Body of pancreas (tissue), 4 donors: ENCODE data around the gene LRRK1. TPM values are rescaled to one million over a fixed set of nuclear protein-coding genes. Genes with fewer than 3 reads are reported as not detected.

Source experiments
- ATAC-seq: fragments of 150-250 bp; one replicate; pipeline ENCODE4 v1.9.1; 2016
- DNase-seq, 4 donors: peaks; one replicate each; pipeline ENCODE4 v3.0.0-alpha.2; 2019
- H3K27ac ChIP-seq, 4 donors: fragments of 200-600 bp; sonication (generic); 1 replicate in 3 of 4; 2 replicates in 1 of 4; pipeline versions ENCODE4 v1.5.1 to v1.6.1; 2016 to 2019; ENCODE audit warnings: mild to moderate bottlenecking in 1 of 4, mixed read lengths in 1 of 4, moderate library complexity in 1 of 4
- H3K27me3 ChIP-seq, 2 donors: fragments of 200-600 bp; sonication (generic); one replicate each; pipeline ENCODE4 v1.6.0; 2016; ENCODE audit warnings: mild to moderate bottlenecking in 1 of 2
- H3K36me3 ChIP-seq, 2 donors: fragments of 200-600 bp; sonication (generic); replicated peaks in 1 of 2; 2 replicates each; pipeline ENCODE4 v1.5.1; 2016; ENCODE audit warnings: low read depth in 2 of 2; ENCODE audit not compliant: insufficient read depth in 1 of 2
- H3K4me1 ChIP-seq: fragments of 200-600 bp; sonication (generic); one replicate; pipeline ENCODE4 v1.6.0; 2016
- H3K4me3 ChIP-seq, 2 donors: fragments of 200-600 bp; sonication (generic); 1 replicate in 1 of 2; 2 replicates in 1 of 2; pipeline ENCODE4 v1.5.1; 2016 to 2019
- H3K9me3 ChIP-seq, 3 donors: fragments of 200-600 bp; sonication (generic); 1 replicate in 2 of 3; 2 replicates in 1 of 3; pipeline ENCODE4 v1.5.1; 2016
- CTCF ChIP-seq, 7 experiments: fragments of 450-650 bp in 4 of 7; fragments of 200-600 bp in 3 of 7; sonication (generic) in 3 of 7; IDR thresholded peaks; one replicate each; pipeline ENCODE4 v1.5.1; 2016 to 2019; ENCODE audit warnings: antibody characterized with exemption in 7 of 7
- POLR2A ChIP-seq, 3 donors: fragments of 450-650 bp; IDR thresholded peaks; one replicate each; pipeline ENCODE4 v1.6.1; 2016; ENCODE audit warnings: antibody characterized with exemption in 3 of 3, mild to moderate bottlenecking in 2 of 3
- WGBS, 2 donors: methylation state at CpG; one replicate each; pipeline ENCODE4 v1.1.5; 2017; 5-methylcytosine and 5-hydroxymethylcytosine counted together
- intact Hi-C: fragments of 100-400 bp; cut with DNase I; formaldehyde crosslinking; loops from one replicate; pipeline ENCODE4 v1.15.1; 2023
- total RNA-seq, 2 donors: library from RNA; depleted of rRNA; stranded (reverse); fragments of >200 nt; gene quantifications; one replicate each; pipeline ENCODE4 v1.1.0, GENCODE V29; 2016

The LRRK1 gene
- total RNA-seq, 2 donors from 2014 or later = 12.2 to 14.0 TPM

GRCh38 chr15:100923902-100924301 is 4.7 kb downstream of the LRRK1 start:
- Histone ChIP-seq H3K27me3 (no peaks in the 10 kb centered on the region), H3K9me3 (no peaks in the 10 kb centered on the region), H3K4me1 (peaks cover 11% of the 10 kb centered on the region), H3K27ac (no peak overlapping the region), H3K36me3 (no peaks in the 10 kb centered on the region), H3K4me3 (no peak overlapping the region)
- WGBS, 2 donors = 78 to 81% methylated on average over 4 to 5 of the region's 5 CpGs
- no peak for TF ChIP-seq CTCF (IDR thresholded peaks at IDR 0.05)
- TF ChIP-seq POLR2A (IDR thresholded peaks at IDR 0.05) = no peak
- intact Hi-C loops = no loop called here
- DNase-seq = no peak
- ATAC-seq = no peak

- WGBS, 2 donors = 93 to 95% methylated on average over 11 of the region's 11 CpGs
- no peak for TF ChIP-seq POLR2A (IDR thresholded peaks at IDR 0.05)
- TF ChIP-seq CTCF (IDR thresholded peaks at IDR 0.05) = no peak
- Histone ChIP-seq H3K27ac (no peak overlapping the region), H3K36me3 (no peaks in the 10 kb centered on the region), H3K9me3 (no peaks in the 10 kb centered on the region), H3K4me3 (no peak overlapping the region), H3K27me3 (no peaks in the 10 kb centered on the region), H3K4me1 (peaks cover 11% of the 10 kb centered on the region)
- DNase-seq = no peak
- intact Hi-C loops = no loop called here
- ATAC-seq = no peak
Measured at GRCh38 chr15:100924436-100924835, 5.3 kb downstream of the LRRK1 start.

GRCh38 chr15:100925480-100925879 is 6.3 kb downstream of the LRRK1 start:
- H3K36me3 ChIP-seq = no peaks in the 10 kb centered on the region
- DNase-seq (no peak), ATAC-seq (no peak)
- H3K27me3 ChIP-seq = no peaks in the 10 kb centered on the region
- H3K9me3 ChIP-seq = no peaks in the 10 kb centered on the region
- intact Hi-C loops = no loop called here
- whole genome bisulfite sequencing, 2 donors = 85 to 87% methylated on average over 8 of the region's 8 CpGs
- TF ChIP-seq CTCF (IDR thresholded peaks at IDR 0.05) (no peak), POLR2A (IDR thresholded peaks at IDR 0.05) (no peak)
- no peak overlapping the region for H3K27ac ChIP-seq
- peaks cover 4% of the 10 kb centered on the region for H3K4me1 ChIP-seq
- H3K4me3 ChIP-seq = no peak overlapping the region

GRCh38 chr15:100926258-100926657 is 7.1 kb downstream of the LRRK1 start:
- no peak for TF ChIP-seq CTCF (IDR thresholded peaks at IDR 0.05)
- no peak for TF ChIP-seq POLR2A (IDR thresholded peaks at IDR 0.05)
- Histone ChIP-seq H3K4me1 (no peaks in the 10 kb centered on the region), H3K27me3 (no peaks in the 10 kb centered on the region), H3K9me3 (no peaks in the 10 kb centered on the region), H3K4me3 (no peak overlapping the region), H3K27ac (no peak overlapping the region), H3K36me3 (no peaks in the 10 kb centered on the region)
- WGBS, 2 donors = 90 to 92% methylated on average over 10 to 11 of the region's 11 CpGs
- intact Hi-C loops = no loop called here
- DNase-seq (no peak), ATAC-seq (no peak)

- intact Hi-C loops = no loop called here
- Histone ChIP-seq H3K9me3 (no peaks in the 10 kb centered on the region), H3K4me3 (no peak overlapping the region), H3K27ac (no peak overlapping the region), H3K27me3 (no peaks in the 10 kb centered on the region), H3K36me3 (no peaks in the 10 kb centered on the region), H3K4me1 (no peaks in the 10 kb centered on the region)
- 86 to 95% methylated on average over 7 to 11 of the region's 11 CpGs for WGBS, 2 donors
- TF ChIP-seq POLR2A (IDR thresholded peaks at IDR 0.05) = no peak
- TF ChIP-seq CTCF (IDR thresholded peaks at IDR 0.05) = no peak
- DNase-seq = no peak
- ATAC-seq = no peak
Measured at GRCh38 chr15:100926971-100927756, 8.0 kb downstream of the LRRK1 start.
